Measurements from ENCODE around the gene CPEB1. TPM values are rescaled to one million over a fixed set of nuclear protein-coding genes. Genes with fewer than 3 reads are reported as not detected.
A peak's percentile ranks its signal among the peaks of the same experiment; 100 is the strongest.

The CPEB1 gene
- total RNA-seq, 2 donors from 2014 or later: 0.58 to 2.5 TPM

DNA sequence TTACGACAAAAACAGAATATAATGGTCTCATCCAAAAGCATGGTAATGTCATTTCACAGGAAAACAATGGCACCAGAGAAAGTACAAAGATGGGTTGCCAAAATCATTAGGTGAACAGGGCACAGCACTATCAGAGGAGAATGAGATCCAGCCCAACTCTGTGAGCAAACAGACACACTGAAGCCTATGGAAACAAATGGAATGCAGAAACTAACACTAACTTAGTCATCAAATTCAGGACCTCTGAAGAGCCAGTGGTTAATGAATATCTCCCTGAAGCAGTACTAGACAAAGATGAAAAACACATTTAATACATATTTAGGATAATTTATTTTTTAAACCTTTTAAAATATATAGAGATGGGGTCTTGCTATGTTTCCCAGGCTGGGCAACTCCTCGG lies 92.3 kb downstream of the CPEB1 start:
- intact Hi-C loops (cut with DNase I, micrococcal nuclease): no loop called here
- DNase-seq (no peak), ATAC-seq (no peak)

DNA sequence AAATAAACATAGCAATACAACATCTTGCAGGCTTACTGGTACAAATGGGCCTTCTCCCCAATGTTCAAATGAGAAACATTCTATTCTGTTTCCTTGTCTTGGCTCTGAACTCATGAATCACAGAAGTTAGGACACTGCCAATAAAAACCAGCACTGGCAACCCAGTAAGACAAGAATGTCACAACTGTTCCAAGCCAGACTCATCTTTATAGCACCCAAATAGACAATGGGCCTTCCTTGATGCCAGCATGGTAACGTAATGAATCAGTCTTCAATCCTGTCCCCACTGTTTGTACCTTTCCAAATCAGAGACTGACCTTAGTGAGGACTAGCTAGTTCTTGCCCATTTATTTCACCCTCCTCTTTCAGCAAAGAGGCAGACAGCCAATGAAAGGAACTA lies 92.8 kb downstream of the CPEB1 start:
- DNase-seq (no peak), ATAC-seq (no peak)
- intact Hi-C loops (cut with DNase I, micrococcal nuclease): no loop called here

DNA sequence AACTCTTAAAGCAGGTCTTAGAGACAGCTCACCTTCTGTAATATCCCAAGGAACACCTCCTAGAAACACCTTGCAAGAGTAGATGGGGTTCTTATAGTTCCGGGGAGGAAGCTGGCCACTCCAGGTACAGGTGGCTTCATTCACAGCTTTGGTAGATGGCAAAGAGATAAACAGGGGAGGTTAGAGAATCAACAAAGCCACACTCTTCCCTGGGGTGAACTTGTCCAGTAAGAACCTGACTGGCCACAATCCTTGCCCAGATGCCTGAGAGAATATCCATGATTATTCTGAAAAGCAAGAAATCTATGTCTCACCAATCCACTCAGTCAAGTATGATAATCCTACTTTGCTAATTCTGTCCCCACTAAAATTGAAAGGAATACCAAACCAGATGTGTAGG lies 93.3 kb downstream of the CPEB1 start:
- intact Hi-C loops (cut with DNase I, micrococcal nuclease): no loop called here
- DNase-seq (no peak), ATAC-seq (no peak)

DNA sequence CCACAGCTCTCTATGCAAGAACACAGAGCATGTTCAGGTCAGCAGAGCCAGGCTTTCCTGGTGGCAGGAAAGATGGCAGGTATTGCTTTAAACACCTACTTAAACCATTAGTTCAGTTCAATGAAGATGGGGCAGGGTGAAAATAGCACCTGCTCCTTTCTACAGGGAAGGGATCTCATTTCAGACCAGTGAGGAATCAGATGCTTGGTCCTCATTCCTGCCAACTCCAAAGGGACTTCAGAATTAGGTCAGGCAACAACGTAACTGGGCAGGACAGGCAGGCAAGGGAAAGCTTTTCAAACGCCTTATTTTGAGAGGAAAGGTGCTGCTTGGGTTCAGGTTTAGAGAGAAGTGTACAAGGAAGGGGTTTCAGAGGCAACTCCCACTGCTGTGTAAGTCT lies 94.3 kb downstream of the CPEB1 start:
- no peak for ATAC-seq
- no peak for DNase-seq
- intact Hi-C loops (cut with DNase I, micrococcal nuclease): no loop called here

DNA sequence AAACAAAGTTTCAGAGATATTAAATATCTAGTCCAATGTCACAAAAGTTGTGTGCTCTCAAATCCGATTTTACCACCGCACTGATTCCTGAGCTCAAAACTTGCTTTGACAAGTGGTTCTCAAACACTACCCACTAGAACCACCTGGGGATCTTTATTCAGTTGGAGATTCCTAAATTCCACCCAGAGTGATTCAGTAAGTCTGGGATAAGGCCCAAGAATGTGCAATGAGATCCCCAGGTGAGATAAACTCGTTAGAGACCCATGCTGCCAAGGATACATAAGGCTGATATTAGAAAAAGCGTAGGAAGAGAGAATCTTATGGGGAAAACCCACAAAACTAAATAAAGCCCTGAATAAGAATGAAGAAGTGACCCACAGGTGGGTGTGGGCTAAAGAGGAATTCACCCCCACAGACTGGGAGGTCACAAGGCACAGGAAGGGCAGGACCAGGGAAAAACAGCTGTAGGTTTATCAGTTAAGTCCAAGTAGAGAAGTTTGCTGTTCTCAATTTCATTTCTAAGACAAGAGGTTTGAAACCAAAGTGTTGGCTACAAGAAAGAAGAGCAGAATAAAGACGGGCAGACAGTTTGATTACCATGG lies 95.4 kb downstream of the CPEB1 start:
- intact Hi-C loops (cut with DNase I, micrococcal nuclease): no loop called here
- no peak for ATAC-seq
- no peak for DNase-seq

DNA sequence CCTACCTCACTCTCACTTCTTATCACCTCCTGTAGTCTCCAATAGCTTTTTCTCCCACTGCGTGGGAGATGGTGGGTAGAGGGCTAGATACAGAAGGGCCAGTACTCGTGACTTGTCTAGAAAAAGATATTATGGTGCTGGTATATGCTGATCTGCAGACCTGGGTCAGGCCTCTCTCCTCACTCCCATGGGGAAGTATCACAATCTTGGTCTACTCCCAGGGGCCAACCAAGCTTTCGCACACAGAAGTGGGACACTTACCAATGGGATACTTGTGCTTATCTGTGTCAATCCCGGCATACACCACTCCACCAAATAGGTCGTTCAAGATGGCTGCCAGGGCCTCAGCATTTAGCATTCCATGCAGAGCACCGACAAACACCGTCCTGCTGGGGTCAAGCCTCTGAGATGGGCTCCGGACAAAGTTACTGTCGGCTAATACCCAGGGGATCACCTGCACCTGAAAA lies 97.9 kb downstream of the CPEB1 start:
- intact Hi-C loops (cut with DNase I, micrococcal nuclease): loop anchor here in 1 of 2 donors (10.0 kb wide), 1 partner anchor 206 kb away; no protein-coding TSS in a partner anchor
- ATAC-seq: no peak
- no peak for DNase-seq

DNA sequence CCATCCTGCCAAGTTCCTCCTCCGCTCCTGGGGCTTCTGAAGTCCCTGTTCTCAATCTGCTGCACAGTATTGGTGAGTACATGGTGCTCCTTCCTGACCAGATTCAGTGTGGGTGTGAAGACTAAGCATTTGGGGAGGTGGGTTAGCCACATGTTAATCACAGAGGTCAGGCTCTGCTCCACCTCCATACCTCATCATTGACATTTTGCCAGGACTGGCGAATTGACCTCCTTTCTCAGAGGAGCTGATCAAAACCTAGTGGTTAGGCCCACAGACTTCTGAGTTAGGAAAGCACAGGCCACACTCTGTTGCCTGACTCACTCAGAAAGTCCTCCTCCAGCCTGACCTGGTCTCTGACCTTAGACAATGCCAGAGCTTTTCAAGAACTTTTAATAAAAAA lies 98.5 kb downstream of the CPEB1 start:
- no peak for DNase-seq
- ATAC-seq: no peak
- intact Hi-C loops (cut with DNase I, micrococcal nuclease): loop anchor here in 1 of 2 donors (10.0 kb wide), 1 partner anchor 206 kb away; no protein-coding TSS in a partner anchor

DNA sequence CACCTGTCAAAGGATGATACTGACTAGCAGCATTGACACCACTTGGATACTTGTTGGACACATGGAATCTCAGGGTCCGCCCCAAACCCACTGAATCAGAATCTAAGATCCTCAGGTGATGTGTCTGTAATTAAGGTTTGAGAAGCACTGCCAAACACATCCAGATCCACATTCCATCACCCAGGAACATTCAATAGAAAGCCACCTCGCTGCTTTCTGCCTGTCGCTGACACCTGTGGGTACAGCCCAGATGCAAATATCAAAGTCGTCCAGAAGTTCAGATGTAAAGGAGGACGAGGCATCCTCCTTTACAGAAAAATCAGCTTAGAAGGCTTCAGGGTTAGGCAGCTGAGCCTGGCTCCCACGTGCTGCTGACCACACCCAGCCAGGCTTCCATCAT lies 101.7 kb downstream of the CPEB1 start:
- DNase-seq: no peak
- intact Hi-C loops (cut with DNase I, micrococcal nuclease): loop anchor here in 1 of 2 donors (10.0 kb wide), 1 partner anchor 209 kb away; no protein-coding TSS in a partner anchor
- ATAC-seq: no peak

DNA sequence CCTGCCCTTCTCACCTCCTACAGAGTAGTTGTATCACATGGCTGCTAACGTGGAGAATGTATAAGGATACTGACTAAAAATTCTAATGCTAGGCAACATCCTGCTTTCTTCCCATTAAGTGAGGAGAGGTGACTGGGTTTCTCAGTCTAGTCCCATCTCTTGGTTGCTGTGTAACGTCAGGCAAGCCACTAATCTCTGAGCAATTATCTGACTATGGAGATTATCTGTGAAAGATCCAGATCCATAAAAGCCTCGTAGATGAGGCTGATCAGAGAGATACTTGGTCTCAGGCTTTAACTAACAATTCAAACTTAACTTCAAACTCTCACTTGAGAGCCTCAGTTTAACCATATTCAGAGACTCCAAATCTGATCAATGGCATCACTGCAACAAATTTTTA lies 102.2 kb downstream of the CPEB1 start:
- DNase-seq: no peak
- intact Hi-C loops (cut with DNase I, micrococcal nuclease): loop anchor here in 1 of 2 donors (10.0 kb wide), 1 partner anchor 210 kb away; no protein-coding TSS in a partner anchor
- ATAC-seq: no peak

DNA sequence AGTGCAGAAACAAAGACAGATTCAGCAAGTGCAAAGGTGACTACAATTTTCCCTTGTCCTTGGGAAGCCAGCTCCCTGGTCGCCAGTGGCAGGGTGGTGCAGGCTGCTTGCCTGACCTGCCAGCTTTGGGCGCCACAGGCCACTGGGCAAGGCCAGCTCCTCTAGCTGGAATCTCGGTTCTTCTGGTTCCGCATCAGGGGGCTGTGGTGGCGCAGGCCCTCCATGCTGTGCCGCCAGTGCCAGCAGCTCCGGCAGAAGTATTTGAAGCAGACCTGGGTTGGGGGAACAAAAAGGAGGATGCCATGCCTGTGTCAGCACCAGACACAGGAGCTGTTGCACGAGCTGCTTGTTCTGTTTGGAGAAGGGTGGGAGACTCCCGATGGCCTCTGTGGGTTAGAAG lies 102.7 kb downstream of the CPEB1 start:
- ATAC-seq (no peak), DNase-seq (no peak)
- intact Hi-C loops (cut with DNase I, micrococcal nuclease): loop anchor here in 1 of 2 donors (10.0 kb wide), 1 partner anchor 210 kb away; no protein-coding TSS in a partner anchor

DNA sequence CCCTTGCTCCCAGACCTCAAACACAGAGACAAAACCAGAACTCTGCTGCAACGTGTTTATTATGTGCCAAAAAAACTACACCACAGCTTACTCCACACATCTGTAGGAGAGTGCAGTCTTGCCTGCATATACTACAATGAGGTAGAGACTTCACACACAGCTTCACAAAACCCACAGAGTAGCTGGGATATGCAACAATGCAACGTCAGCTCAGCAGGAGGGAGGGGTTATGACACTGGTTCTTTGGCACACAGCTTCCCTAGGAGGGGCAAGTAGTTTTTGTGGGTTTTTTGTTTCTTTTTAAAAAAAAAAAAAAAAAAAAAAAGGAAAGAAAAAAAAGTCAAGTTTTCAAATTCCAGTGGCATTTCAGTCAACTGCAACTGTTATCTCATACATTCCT lies 104.0 kb downstream of the CPEB1 start:
- intact Hi-C loops (cut with DNase I, micrococcal nuclease): loop anchor here in 1 of 2 donors (10.0 kb wide), 1 partner anchor 212 kb away; no protein-coding TSS in a partner anchor
- DNase-seq (no peak), ATAC-seq (no peak)

DNA sequence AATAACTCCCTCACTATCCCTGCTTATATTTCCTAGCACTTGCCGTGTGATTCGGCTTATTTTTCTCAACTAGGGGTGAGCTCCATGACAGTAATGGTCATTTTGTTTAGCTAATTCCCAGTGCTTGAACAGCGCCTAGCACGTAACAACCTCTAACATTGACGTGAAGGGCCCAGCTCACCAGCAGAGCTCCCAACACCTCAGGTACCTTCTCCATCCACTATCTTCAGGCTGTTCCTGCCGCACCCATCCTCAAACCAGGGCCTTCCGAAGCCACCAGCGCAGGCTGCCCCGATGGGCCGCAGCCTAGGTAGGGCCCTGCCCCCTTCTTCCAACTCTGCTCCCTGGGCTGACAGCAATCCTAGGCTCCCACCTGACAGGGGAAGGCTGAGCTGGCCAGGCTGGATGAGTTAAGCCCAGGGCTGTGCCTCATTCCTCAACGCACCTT lies 106.2 kb downstream of the CPEB1 start:
- DNase-seq: peak in 1 of 2 donors; percentile 37
- ATAC-seq: peak; percentile 25
- intact Hi-C loops (cut with DNase I, micrococcal nuclease): loop anchor here in 1 of 2 donors (10.0 kb wide), 1 partner anchor 214 kb away; no protein-coding TSS in a partner anchor

DNA sequence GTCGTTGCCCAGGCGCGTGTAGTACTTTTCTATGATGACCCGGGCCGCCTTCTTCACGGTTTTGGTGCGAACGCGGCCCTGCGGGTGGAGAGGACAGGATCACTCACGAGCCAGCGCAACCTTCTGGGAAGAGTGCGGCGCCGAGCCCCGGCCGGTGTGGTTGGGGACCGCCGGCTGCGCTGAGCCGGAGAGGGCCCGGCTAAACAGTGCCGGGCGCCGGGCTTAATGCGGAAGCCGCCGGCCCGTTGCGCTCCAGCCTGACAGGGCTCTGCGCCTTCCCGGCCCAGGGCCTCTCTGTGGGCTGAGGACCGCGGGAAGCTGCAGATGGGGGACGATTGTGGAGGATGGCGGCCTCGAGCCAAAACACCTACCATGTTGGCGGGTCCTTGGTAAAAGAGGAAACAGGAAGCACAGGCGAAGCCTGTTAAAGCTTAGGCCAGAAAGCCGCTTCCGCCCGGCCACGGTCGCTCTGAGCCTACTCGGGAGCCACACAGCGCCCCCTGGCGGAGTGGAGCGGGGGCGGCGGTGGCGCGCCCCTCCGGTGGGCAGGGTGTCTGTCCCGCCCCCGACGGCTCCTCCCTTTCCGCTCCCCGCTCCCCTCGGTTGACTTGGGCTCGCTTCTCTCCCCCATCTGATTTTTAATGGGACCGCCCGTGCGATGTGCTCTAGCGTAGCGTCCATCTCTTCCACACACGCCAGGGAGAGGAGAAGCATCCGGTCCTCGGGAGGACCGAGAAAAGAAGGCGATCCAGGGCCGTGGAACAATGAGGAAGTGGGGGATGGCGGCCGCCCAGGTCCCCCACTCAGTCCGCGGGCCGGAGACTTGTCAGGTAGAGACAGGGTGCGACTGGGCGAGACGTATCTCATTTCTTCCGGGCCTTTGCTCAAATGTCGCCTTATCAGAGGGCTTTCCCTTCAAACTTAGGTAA lies 106.8 kb downstream of the CPEB1 start, which contains the start of gene RPS17:
Gene RPS17 (minus strand): TSS at position 403 of the 929 bp plus-strand sequence. CDS start 29 bp downstream, at position 374.
- intact Hi-C loops (cut with DNase I, micrococcal nuclease): loop anchor here in 1 of 2 donors (10.0 kb wide), 1 partner anchor 214 kb away; no protein-coding TSS in a partner anchor
- DNase-seq (peak; percentile 94 to 97), ATAC-seq (peak; percentile 93)

DNA sequence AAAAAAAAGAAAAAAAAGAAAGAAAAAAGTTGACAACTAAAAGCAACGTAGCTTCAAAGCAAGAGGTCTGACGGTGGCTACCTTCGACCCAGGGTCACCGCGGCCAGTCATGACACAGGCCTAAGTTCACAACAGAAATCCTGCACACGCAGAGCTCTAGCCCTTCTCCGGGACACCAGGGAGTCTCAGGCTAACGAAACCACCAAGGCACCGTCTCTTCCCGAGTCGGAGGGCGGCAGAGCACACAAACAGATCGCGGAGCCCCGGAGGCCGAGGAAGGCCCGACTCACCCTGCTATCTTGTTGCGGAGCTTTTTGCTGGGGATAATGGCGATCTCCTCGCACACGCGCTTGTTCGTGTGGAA lies 107.5 kb downstream of the CPEB1 start:
- intact Hi-C loops (cut with DNase I, micrococcal nuclease): loop anchor here in 1 of 2 donors (10.0 kb wide), 2 partner anchors 215 to 475 kb away; partner anchors contain the start of gene C15orf40
- no peak for DNase-seq
- peak; percentile 35 for ATAC-seq

DNA sequence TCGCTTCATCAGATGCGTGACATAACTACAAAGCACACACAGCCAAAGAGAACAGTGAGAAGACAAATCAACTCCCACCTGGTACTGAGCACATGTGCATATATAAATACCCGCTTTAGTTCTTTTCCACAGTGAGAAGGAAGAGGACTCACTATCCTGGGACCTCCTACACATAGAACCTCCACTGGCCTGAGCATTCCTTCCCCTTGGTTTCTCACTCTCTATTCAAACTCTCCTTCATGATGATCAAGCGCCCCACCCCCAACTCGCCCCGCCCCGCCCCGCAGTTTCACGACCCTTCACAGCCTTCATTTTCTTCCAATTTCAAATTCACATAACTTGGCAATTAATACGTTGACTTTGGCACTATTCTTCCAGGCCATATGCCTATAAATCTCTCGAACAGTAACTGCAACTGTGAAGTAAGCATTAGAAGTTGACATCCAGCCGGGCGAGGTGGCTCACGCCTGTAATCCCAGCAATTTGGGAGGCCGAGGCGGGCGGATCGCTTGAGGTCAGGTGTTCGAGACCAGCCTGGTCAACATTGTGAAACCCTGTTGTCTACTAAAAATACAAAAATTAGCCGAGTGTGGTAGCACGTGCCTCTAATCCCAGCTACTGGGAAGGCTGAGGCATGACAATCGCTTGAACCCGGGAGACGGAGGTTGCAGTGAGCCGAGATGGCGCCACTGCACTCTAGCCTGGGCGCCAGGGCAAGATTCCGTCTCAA lies 108.0 kb downstream of the CPEB1 start:
- DNase-seq: no peak
- no peak for ATAC-seq
- intact Hi-C loops (cut with DNase I, micrococcal nuclease): loop anchor here in 1 of 2 donors (10.0 kb wide), 1 partner anchor 476 kb away; the partner anchor contains the start of gene C15orf40

DNA sequence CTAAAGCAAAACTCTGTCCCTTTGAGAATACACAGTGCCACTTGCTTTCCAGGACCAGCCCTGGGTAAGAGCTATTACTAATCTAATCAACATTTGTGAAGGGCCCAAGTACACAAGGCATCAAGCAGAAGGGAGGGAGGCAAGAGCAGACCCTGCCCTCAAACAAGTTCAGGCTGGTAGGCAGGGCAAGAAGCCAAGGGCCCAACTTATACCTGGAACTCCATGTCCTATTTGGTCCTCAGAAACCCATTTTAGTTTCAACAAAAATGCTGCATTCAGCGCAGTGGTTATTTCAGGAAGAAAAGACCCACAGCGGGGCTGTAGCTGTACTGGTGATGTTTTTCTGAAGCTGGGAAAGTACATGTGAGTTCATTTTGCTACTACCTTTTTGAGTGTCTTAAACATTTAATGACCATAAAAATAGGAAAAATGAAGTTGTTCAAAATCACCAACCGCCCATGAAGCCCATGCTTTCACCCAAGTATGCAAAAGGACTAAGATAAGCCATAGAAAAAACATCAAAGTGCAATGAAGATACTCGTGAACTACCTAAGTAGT lies 109.7 kb downstream of the CPEB1 start:
- intact Hi-C loops (cut with DNase I, micrococcal nuclease): loop anchor here in 1 of 2 donors (10.0 kb wide), 1 partner anchor 477 kb away; the partner anchor contains the start of gene C15orf40
- ATAC-seq: no peak
- no peak for DNase-seq

DNA sequence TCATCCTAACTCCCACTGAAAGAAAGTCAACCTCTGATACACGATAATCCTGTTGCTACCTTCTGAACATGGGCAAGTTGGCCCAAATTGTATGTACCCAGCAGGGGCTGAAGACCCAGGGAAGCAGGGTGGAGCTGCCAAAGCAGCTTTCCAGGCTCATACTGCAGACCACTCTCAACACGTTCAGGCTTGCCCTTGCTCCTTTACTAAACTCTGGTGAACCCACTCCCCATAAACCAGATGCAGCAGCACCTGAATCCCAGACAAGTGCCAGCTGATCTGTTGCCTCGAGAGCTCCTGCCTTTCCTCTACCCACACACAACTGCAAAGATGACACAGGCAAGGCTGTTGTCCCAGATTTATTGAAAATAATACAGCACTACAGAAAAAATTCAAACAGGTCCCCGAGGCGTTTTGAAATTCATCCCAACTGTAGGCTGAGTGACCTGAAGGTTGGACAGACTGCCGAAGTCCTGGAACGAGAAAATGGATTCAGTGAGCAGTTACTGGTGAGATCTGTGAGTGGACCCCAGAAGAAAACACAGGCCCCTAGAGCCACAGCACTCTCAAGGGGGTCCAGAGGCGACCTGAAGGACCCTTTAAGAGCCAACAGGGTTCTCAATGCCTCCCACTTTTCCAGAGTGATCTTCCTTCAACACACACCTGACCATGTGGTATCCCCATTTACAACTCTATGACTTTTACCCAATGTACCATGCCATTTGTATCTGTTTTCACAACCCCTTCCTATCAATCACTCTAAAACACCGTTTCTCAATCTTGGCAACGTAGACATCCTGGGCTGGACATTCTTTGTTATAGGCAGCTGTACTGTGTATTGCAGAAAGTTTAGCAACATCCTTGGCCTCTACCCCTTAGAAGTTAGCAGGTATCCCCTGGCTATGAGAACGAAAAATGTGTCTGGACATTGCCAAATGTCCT lies 110.5 kb downstream of the CPEB1 start:
- no peak for DNase-seq
- intact Hi-C loops (cut with DNase I, micrococcal nuclease): loop anchor here in 1 of 2 donors (10.0 kb wide), 1 partner anchor 478 kb away; the partner anchor contains the start of gene C15orf40
- no peak for ATAC-seq
